HepG2 (cell line): ENCODE results near the gene CD109. TPM values are rescaled to one million over a fixed set of nuclear protein-coding genes. Genes with fewer than 3 reads are reported as not detected.

Experiments used
- ASH2L ChIP-seq: fragments of 300-600, 200-600 bp; sonication (generic); IDR thresholded peaks from 2 replicates; pipeline ENCODE4 v1.7.0; 2017; ENCODE audit warnings: low read depth, mild to moderate bottlenecking, moderate library complexity, mixed read lengths, low read length; ENCODE audit not compliant: insufficient read length
- CEBPB ChIP-seq: IDR thresholded peaks from 2 replicates; pipeline ENCODE4 v1.6.1; 2011; ENCODE audit warnings: low read depth, low read length, improper control_type of control experiment, borderline replicate concordance
- CREB1 ChIP-seq, 2 experiments: fragments of 450-650 bp in 1 of 2; IDR thresholded peaks; 2 replicates each; pipeline ENCODE4 v1.6.1; 2016 to 2017; ENCODE audit warnings: control low read depth in 1 of 2, mild to moderate bottlenecking in 1 of 2, missing compliant biosample characterization in 1 of 2, missing genetic modification characterization in 1 of 2
- DMAP1 ChIP-seq: IDR thresholded peaks from 2 replicates; pipeline ENCODE4 v1.6.1; 2016
- DRAP1 ChIP-seq: IDR thresholded peaks from 2 replicates; pipeline ENCODE4 v1.6.1; 2016; ENCODE audit warnings: missing genetic modification reagents, missing compliant biosample characterization
- EP300 ChIP-seq, 3 experiments: sonication (generic) in 1 of 3; formaldehyde crosslinking in 1 of 3; IDR thresholded peaks; 2 replicates each; pipeline versions ENCODE4 v1.5.1 to v1.6.1; 2011 to 2020; ENCODE audit warnings: low read depth in 2 of 3, low read length in 2 of 3, borderline replicate concordance in 1 of 3, improper control_type of control experiment in 1 of 3, mild to moderate bottlenecking in 1 of 3, missing genetic modification reagents in 1 of 3, moderate library complexity in 1 of 3
- FOSL2 ChIP-seq: sonication (generic); formaldehyde crosslinking; IDR thresholded peaks from 2 replicates; pipeline ENCODE4 v1.4.0; 2020; ENCODE audit warnings: missing genetic modification reagents
- FOXA1 ChIP-seq, 2 experiments: fragments of 450-650 bp in 1 of 2; sonication (generic) in 1 of 2; formaldehyde crosslinking in 1 of 2; IDR thresholded peaks; 2 replicates each; pipeline versions ENCODE4 v1.4.0 to v1.6.1; 2016 to 2020; ENCODE audit warnings: missing genetic modification reagents in 1 of 2
- HMG20A ChIP-seq: IDR thresholded peaks from 2 replicates; pipeline ENCODE4 v1.6.1; 2016; ENCODE audit warnings: borderline replicate concordance
- HNF4G ChIP-seq, 2 experiments: sonication (generic) in 1 of 2; formaldehyde crosslinking in 1 of 2; IDR thresholded peaks; 2 replicates each; pipeline versions ENCODE4 v1.4.0 to v1.6.1; 2011 to 2020; ENCODE audit warnings: borderline replicate concordance in 2 of 2, low read depth in 2 of 2, mild to moderate bottlenecking in 2 of 2, low read length in 1 of 2, missing genetic modification reagents in 1 of 2, moderate library complexity in 1 of 2
- KLF9 ChIP-seq: IDR thresholded peaks from 2 replicates; pipeline ENCODE4 v1.6.1; 2016; ENCODE audit warnings: low read depth
- PCBP2 ChIP-seq: fragments of 200-400 bp; formaldehyde crosslinking; optimal IDR thresholded peaks from 2 replicates; pipeline ENCODE3; 2018; ENCODE audit warnings: low read length, low read depth; ENCODE audit not compliant: poor library complexity, severe bottlenecking
- SNAI1 ChIP-seq: sonication (generic); formaldehyde crosslinking; IDR thresholded peaks from 2 replicates; pipeline ENCODE4 v1.5.0; 2020; ENCODE audit warnings: mild to moderate bottlenecking, missing genetic modification reagents, borderline replicate concordance
- SRY ChIP-seq: sonication (generic); formaldehyde crosslinking; IDR thresholded peaks from 2 replicates; pipeline ENCODE4 v1.8.0; 2022; ENCODE audit warnings: mild to moderate bottlenecking, missing genetic modification reagents
- TFDP1 ChIP-seq: IDR thresholded peaks from 2 replicates; pipeline ENCODE4 v1.6.1; 2016; ENCODE audit warnings: missing compliant biosample characterization, missing genetic modification reagents, borderline replicate concordance
- U2AF2 ChIP-seq: fragments of 200-400 bp; formaldehyde crosslinking; IDR thresholded peaks from 2 replicates; pipeline ENCODE4 v1.6.1; 2017; ENCODE audit warnings: low read depth, mild to moderate bottlenecking, low read length
- ZNF180 ChIP-seq: sonication (generic); formaldehyde crosslinking; IDR thresholded peaks from 2 replicates; pipeline ENCODE4 v1.4.0; 2020; ENCODE audit warnings: low read depth, missing genetic modification reagents, borderline replicate concordance
- ZNF318 ChIP-seq: sonication (generic); formaldehyde crosslinking; IDR thresholded peaks from 2 replicates; pipeline ENCODE4 v1.4.0; 2020; ENCODE audit warnings: mild to moderate bottlenecking, missing genetic modification reagents
- polyA plus RNA-seq, 8 experiments: library from polyadenylated mRNA; depleted of rRNA in 3 of 8; stranded (reverse) in 7 of 8; unstranded in 1 of 8; fragments of >200 nt; fragmentation: Illumina TruSeq in 4 of 8; extraction: Trizol in 4 of 8; gene quantifications; 2 replicates each; pipeline versions ENCODE4 v1.2.1 to v1.2.3, GENCODE V29; 2011 to 2016; ENCODE audit warnings: low read depth in 4 of 8, missing spikeins in 1 of 8, mixed read lengths in 1 of 8; ENCODE audit not compliant: insufficient read depth in 1 of 8
- total RNA-seq, 5 experiments: library from RNA; depleted of rRNA; stranded (reverse); fragments of >200 nt; fragmentation: Illumina TruSeq; extraction: Trizol; gene quantifications; 2 replicates each; pipeline ENCODE4 v1.2.3, GENCODE V29; 2016; ENCODE audit warnings: low read depth in 1 of 5

The CD109 gene
- total and polyA plus RNA-seq, 2 of the 13 experiments (the other 11 are each of a cell fraction or from before 2014, with no cell fraction given): 0.93 to 2.1 TPM

- peak; percentile 23; the same call in 1 of the 2 replicates for TF ChIP-seq TFDP1 (CRISPR knock-in tag)
- 0 out of 2 replicates have a peak, but pooled peaks have one; percentile 31 for TF ChIP-seq HMG20A (CRISPR knock-in tag)
- TF ChIP-seq FOXA1 (IDR thresholded peaks at IDR 0.05): no peak
- TF ChIP-seq FOXA1 (CRISPR knock-in tag; IDR thresholded peaks at IDR 0.05): peak; percentile 43; the same call in 1 of the 2 replicates
- no peak for TF ChIP-seq ASH2L
- peak; percentile 38; the same call in 1 of the 2 replicates for TF ChIP-seq DMAP1 (CRISPR knock-in tag)
- TF ChIP-seq FOSL2 (CRISPR knock-in tag): peak; percentile 94
- no peak for TF ChIP-seq PCBP2
- no peak for TF ChIP-seq SRY (CRISPR knock-in tag)
- no peak for TF ChIP-seq U2AF2
- TF ChIP-seq ZNF318 (CRISPR knock-in tag): no peak
- peak; percentile 24; the same call in 1 of the 2 replicates for TF ChIP-seq HNF4G (IDR thresholded peaks at IDR 0.05; ENCODE audit: borderline replicate concordance, low read depth, low read length)
- TF ChIP-seq HNF4G (CRISPR knock-in tag; IDR thresholded peaks at IDR 0.05; ENCODE audit: borderline replicate concordance, low read depth): no peak
- TF ChIP-seq EP300 (IDR thresholded peaks at IDR 0.05; ENCODE audit: low read depth in 2 of 2, low read length in 2 of 2): peak in 1 of 2 experiments; percentile 43; a peak in 2 of 4 replicates
- no peak for TF ChIP-seq EP300 (CRISPR knock-in tag; IDR thresholded peaks at IDR 0.05; ENCODE audit: borderline replicate concordance)
- 0 out of 2 replicates have a peak, but pooled peaks have one; percentile 13 for TF ChIP-seq DRAP1 (CRISPR knock-in tag)
- no peak for TF ChIP-seq KLF9 (CRISPR knock-in tag)
- no peak for TF ChIP-seq CREB1 (IDR thresholded peaks at IDR 0.05)
- TF ChIP-seq CREB1 (CRISPR knock-in tag; IDR thresholded peaks at IDR 0.05): peak; percentile 65
- TF ChIP-seq ZNF180 (CRISPR knock-in tag): no peak
- TF ChIP-seq SNAI1 (CRISPR knock-in tag): no peak
- TF ChIP-seq CEBPB: peak; percentile 47; the same call in 1 of the 2 replicates
These were observed 8.3 kb downstream of the CD109 start (continued) for GRCh38 chr6:73704260-73704659.
